ENCODE data around the gene MPV17.

Gene MPV17, protein sequence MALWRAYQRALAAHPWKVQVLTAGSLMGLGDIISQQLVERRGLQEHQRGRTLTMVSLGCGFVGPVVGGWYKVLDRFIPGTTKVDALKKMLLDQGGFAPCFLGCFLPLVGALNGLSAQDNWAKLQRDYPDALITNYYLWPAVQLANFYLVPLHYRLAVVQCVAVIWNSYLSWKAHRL

DNA sequence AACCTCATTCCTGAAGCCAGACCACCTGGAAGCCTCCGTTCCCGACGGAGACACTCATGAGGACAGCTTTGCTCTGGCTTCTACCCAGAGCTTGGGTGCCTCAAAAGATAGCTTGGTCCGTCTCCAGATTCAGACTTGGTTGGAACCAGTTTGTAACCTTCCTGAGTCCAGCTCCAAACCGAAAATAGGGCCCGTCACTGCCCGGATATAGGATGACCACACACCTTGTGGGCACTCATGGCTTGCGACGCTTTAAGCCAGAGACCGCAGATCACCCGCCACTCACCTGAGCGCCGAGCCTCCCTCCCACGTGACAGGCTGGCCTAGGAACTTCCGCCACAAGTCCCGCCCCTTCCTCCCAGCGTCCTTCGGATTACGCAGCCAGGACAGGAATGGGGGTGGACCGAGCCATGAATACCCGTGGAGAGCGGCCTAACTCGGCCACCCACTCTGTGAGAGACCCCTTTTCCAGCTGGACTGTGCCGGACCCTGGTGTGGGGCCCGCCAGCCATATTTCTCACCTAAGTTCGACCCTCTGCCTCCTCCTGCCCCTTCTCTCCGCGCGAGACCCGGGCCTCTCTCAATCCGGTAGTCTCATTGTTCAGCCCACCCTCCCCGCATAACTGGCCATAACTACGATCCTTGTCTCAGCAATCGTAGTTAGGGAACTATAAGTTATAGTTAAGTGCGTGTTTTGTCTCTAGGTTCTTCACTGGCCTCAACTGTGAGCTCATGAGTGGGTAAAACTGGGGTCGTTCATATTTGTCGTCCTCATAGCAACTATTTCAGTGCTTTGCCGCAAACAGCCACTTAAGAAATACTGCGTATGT is at the start of gene MPV17:
Gene MPV17, minus strand, starts transcription at position 332 of the 830 bp plus-strand sequence. CDS start 580 bp downstream, outside the sequence.
- peak within 1 kb of the TSS; percentile 94 for H3K4me3 ChIP-seq (ENCODE audit: low read length)
- DNase-seq (ENCODE audit: low read depth): peak; percentile 97

DNA sequence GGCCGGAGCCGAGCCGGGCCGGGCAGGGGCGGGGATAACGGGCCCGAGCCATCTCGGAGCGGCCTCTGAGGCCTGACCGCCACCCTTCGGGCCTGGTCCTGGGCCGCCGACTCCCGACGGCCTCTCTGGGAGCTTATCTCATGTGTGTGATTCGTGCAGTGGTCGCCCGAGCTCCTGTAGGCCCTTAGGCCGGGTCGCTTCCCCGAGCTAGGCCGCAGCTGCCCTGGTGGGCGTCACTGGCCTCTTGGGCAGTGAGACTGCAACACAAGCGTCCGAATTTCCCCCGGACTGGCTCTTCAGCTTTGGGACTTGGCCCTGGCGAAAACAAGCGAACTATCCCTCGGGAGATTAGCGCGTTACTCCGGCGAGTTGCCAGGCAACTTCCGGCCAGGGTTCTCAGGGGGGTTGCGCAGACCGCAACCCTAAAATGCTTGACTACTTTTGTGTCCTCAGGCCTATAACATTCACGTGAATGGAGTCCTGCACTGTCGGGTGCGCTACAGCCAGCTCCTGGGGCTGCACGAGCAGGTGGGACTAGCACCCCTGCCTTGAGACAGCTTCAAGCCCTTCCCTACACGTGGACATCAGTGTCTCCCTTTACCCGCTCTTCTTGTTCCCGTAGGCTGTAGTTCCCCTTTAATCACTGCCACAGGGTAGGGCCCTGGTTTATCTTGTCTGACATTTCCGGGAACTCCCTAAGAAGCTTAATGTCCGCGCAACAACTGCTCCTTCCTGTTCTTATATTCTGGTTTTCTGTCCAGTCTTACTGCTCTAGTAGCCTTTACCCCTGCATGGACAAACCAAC is 48.1 kb upstream of the MPV17 start:
- H3K36me3 ChIP-seq (ENCODE audit: control insufficient read depth, insufficient read depth, low read length, severe bottlenecking): peaks cover 68% of the 10 kb centered on the region
- H3K9me3 ChIP-seq (ENCODE audit: control insufficient read depth, low read length): no peaks in the 10 kb centered on the region
- H3K9ac ChIP-seq (ENCODE audit: low read length): peak overlapping the region; percentile 99
- peaks cover 35% of the 10 kb centered on the region for H3K4me1 ChIP-seq (ENCODE audit: control insufficient read depth, insufficient read depth, low read length)
- no peaks in the 10 kb centered on the region for H3K27me3 ChIP-seq (replicated peaks; ENCODE audit: control insufficient read depth, insufficient read depth, low read length)
- peak; percentile 59 for DNase-seq (ENCODE audit: low read depth)
- peak overlapping the region; percentile 96 for H3K4me3 ChIP-seq (ENCODE audit: low read length)

More for the DNA sequence above, at the start of gene MPV17:
- H3K27me3 ChIP-seq (replicated peaks; ENCODE audit: control insufficient read depth, insufficient read depth, low read length): no peaks in the 10 kb centered on the region
- H3K9ac ChIP-seq (ENCODE audit: low read length): peak within 1 kb of the TSS; percentile 99
- H3K9me3 ChIP-seq (ENCODE audit: control insufficient read depth, low read length): no peaks in the 10 kb centered on the region
- H3K4me1 ChIP-seq (ENCODE audit: control insufficient read depth, insufficient read depth, low read length): peaks cover 36% of the 10 kb centered on the region
- H3K36me3 ChIP-seq (ENCODE audit: control insufficient read depth, insufficient read depth, low read length, severe bottlenecking): peaks cover 25% of the 10 kb centered on the region

DNA sequence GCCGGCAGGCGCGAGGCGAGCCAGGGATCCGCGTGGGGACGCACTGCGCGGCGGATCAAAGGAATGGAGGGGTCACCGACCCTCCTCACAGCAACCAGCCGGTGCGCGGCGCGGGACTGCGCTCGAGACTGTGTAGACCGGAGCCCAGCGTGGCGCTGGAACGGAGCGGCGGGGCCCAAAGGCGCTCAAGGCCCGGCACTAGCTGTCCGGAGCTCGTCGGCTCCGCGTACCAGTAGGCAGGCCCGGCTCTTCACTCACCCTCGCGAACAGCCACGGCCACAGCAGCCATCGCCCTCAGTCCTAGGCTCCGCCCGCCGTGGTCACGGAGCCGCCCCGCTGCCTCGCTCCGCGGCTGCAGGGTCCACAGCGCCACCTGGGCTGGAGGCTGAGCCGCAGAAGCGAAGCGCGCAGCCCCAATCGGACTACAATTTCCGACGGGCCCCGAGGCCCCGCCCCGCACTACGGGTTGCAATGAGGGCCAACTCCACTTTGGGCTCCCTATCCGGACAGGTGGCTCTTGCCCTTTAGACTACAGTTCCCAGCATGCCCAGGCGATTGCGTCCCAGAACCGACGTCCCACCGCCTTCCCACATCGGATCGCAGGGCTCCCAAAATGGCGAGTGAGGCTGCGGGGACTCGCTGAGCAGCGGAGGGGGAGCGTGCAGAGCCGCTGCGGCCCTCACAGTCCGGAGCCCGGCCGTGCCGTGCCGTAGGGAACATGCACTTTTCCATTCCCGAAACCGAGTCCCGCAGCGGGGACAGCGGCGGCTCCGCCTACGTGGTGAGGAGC is 47.3 kb upstream of the MPV17 start, which contains the start of the genes EIF2B4 and SNX17:
Gene EIF2B4, minus strand, starts transcription at position 313 of the 790 bp plus-strand sequence. Its CDS starts 24 bp downstream, at position 289.
Gene SNX17, plus strand, starts transcription at position 591 of the 790 bp plus-strand sequence. Its CDS starts 128 bp downstream, at position 719.
- H3K4me1 ChIP-seq (ENCODE audit: control insufficient read depth, insufficient read depth, low read length): peaks cover 35% of the 10 kb centered on the region
- peaks cover 67% of the 10 kb centered on the region for H3K36me3 ChIP-seq (ENCODE audit: control insufficient read depth, insufficient read depth, low read length, severe bottlenecking)
- H3K9me3 ChIP-seq (ENCODE audit: control insufficient read depth, low read length): no peaks in the 10 kb centered on the region
- H3K9ac ChIP-seq (ENCODE audit: low read length): peak within 1 kb of the TSS; percentile 99
- no peaks in the 10 kb centered on the region for H3K27me3 ChIP-seq (replicated peaks; ENCODE audit: control insufficient read depth, insufficient read depth, low read length)
- peak; percentile 99 for DNase-seq (ENCODE audit: low read depth)
- H3K4me3 ChIP-seq (ENCODE audit: low read length): peak within 1 kb of the TSS; percentile 96

DNA sequence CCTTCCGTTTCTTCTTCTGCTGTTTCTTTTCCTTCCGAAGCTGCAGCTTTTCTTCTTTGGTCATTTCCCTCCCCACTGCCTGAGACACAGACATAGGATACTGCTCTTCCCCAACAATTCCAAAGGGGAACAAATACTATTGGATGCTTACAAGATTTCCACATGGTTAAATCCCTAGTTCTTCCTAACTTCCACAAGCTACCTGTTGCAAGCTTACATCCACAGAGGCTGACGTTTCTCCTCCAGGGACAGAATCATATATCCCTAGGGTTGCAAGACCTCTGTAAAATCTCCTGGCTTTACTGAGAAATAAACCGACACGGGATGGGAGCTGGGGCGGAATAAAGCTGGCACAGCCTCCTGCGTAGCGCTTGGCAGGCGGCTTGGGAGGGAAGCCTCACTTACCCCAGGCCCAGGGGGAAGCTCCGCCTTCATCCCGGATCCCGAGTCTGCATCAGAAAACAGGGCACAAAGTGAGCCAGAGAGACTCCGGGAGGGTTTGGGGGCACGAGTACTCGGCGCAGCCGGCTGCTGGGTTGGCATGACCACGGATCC is 46.7 kb upstream of the MPV17 start:
- no peak for DNase-seq (ENCODE audit: low read depth)
- H3K36me3 ChIP-seq (ENCODE audit: control insufficient read depth, insufficient read depth, low read length, severe bottlenecking): peaks cover 67% of the 10 kb centered on the region

DNA sequence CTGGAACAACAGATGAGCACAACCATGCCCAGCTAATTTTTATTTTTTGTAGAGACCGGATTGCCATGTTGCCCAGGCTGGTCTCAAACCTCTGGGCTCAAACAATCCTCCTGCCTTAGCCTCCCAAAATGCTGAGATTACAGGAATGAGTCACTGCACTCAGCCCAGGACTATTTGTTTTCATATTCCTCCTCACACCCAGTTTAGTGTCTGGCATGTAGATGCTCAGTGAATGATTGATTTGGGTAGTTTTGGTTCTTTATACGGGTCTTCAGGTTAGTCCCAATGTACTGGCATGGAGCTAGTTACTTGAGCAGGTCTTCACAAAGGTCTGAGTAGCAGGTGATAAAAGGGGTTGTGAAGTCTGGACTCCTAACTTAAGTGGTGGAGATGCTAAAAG is 41.0 kb upstream of the MPV17 start:
- H3K9me3 ChIP-seq (ENCODE audit: control insufficient read depth, low read length): no peaks in the 10 kb centered on the region
- peaks cover 3% of the 10 kb centered on the region for H3K4me1 ChIP-seq (ENCODE audit: control insufficient read depth, insufficient read depth, low read length)
- DNase-seq (ENCODE audit: low read depth): no peak
- H3K4me3 ChIP-seq (ENCODE audit: low read length): no peak overlapping the region
- H3K36me3 ChIP-seq (ENCODE audit: control insufficient read depth, insufficient read depth, low read length, severe bottlenecking): peaks cover 53% of the 10 kb centered on the region
- no peak overlapping the region for H3K9ac ChIP-seq (ENCODE audit: low read length)
- no peaks in the 10 kb centered on the region for H3K27me3 ChIP-seq (replicated peaks; ENCODE audit: control insufficient read depth, insufficient read depth, low read length)

More for the DNA sequence above, 46.7 kb upstream of the MPV17 start:
- H3K4me3 ChIP-seq (ENCODE audit: low read length): peak overlapping the region; percentile 96
- peak overlapping the region; percentile 99 for H3K9ac ChIP-seq (ENCODE audit: low read length)
- no peaks in the 10 kb centered on the region for H3K9me3 ChIP-seq (ENCODE audit: control insufficient read depth, low read length)
- H3K27me3 ChIP-seq (replicated peaks; ENCODE audit: control insufficient read depth, insufficient read depth, low read length): no peaks in the 10 kb centered on the region
- peaks cover 35% of the 10 kb centered on the region for H3K4me1 ChIP-seq (ENCODE audit: control insufficient read depth, insufficient read depth, low read length)

DNA sequence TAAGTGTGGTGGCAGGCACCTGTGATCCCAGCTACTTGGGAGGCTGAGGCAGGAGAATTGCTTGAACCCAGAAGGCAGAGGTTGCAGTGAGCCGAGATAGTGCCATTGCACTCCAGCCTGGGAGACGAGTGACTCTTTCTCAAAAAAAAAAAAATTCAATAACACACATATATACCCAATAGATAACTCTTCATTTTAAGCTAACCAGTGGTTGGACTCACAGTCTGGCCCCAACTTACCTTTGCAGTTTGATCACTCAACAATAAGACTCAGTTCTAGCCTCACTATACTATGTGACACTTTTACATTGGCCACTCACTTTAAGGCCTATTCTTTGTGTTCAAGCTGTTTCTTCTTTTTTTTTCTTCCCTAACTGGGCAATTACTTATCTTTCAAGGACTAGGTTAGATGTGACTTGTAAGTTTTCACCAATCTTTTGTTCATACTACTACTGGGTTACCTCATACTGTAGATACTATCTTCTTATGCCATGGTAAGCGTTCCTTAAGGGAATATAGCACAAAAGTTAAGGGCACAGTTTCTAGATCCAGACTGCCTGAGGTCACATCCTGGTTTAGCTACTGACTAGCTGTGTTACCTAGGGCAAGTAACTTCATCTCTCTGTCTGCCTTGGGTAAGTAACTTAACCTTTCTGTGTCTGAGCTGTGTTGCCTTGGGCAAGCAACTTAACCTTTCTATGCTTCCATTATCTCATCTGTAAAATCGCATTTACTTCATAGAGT is 40.0 kb upstream of the MPV17 start:
- Histone ChIP-seq H3K4me1 (ENCODE audit: control insufficient read depth, insufficient read depth, low read length) (peaks cover 6% of the 10 kb centered on the region), H3K4me3 (ENCODE audit: low read length) (no peak overlapping the region), H3K27me3 (replicated peaks; ENCODE audit: control insufficient read depth, insufficient read depth, low read length) (no peaks in the 10 kb centered on the region), H3K36me3 (ENCODE audit: control insufficient read depth, insufficient read depth, low read length, severe bottlenecking) (peaks cover 43% of the 10 kb centered on the region), H3K9me3 (ENCODE audit: control insufficient read depth, low read length) (no peaks in the 10 kb centered on the region), H3K9ac (ENCODE audit: low read length) (no peak overlapping the region)
- no peak for DNase-seq (ENCODE audit: low read depth)

DNA sequence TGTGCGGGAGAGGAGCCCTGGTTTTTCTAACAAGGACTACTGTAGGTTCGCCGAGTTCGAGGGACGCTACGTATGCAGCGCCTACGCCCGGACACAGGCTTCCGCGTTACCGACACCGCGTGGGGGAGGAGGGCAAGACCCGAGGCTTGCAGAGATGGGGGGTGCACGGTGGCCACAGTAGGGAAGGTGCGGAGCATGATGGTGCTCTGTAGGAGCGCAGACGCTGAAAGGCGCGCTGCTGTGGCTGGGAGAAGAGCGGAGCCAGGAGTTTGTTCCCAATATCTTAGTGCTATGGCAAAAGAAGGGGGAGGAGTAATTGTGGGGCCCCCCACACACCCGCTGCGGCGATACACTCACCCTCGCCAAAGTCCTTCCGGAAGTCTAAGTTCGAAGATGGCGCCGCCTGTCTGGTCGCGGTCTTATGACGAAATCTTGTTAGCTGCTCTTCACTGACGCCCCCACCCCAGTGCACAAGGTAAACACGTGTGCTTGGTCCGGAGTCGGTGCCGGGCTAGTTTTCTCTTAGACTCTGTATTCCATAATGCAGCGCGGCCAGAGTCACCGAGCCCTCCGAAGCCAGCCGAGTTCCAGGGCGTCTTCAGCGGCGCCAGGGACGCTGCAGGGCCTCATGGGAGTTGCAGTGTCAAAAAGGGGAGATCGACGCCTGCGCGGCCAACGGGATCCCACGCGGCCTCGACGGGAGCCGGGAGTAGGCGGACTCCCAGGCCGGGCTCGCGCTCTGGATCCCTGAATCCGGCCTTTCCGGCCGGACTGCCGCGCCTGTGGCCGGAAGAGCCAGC is 33.7 kb upstream of the MPV17 start, which contains the start of gene GTF3C2:
Gene GTF3C2, minus strand, starts transcription at position 383 of the 800 bp plus-strand sequence. CDS start 13,210 bp downstream, outside the sequence.
- H3K9ac ChIP-seq (ENCODE audit: low read length): peak within 1 kb of the TSS; percentile 100
- H3K27me3 ChIP-seq (replicated peaks; ENCODE audit: control insufficient read depth, insufficient read depth, low read length): no peaks in the 10 kb centered on the region

DNA sequence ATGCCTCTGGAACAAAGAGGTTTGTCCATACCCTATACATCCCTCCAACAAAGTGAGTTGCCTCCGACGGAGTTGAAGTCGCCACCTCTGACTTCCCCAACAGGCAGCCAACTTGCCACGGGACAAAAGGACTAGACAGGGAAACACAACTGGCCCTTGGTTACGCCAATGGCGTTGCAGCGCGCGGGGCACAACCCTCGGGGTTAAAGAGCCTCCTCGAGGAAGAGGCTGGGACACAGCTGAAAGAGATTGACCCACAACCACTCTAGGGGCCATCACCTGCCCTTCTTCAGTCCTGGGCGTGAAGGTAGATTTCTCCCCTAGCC is 33.1 kb upstream of the MPV17 start:
- Histone ChIP-seq H3K27me3 (replicated peaks; ENCODE audit: control insufficient read depth, insufficient read depth, low read length) (no peaks in the 10 kb centered on the region), H3K36me3 (ENCODE audit: control insufficient read depth, insufficient read depth, low read length, severe bottlenecking) (no peaks in the 10 kb centered on the region)
- peak; percentile 65 for DNase-seq (ENCODE audit: low read depth)

More for the DNA sequence above, 33.7 kb upstream of the MPV17 start, which contains the start of gene GTF3C2:
- H3K4me3 ChIP-seq (ENCODE audit: low read length): peak within 1 kb of the TSS; percentile 97
- no peaks in the 10 kb centered on the region for H3K9me3 ChIP-seq (ENCODE audit: control insufficient read depth, low read length)
- peak; percentile 98 for DNase-seq (ENCODE audit: low read depth)
- H3K36me3 ChIP-seq (ENCODE audit: control insufficient read depth, insufficient read depth, low read length, severe bottlenecking): no peaks in the 10 kb centered on the region
- H3K4me1 ChIP-seq (ENCODE audit: control insufficient read depth, insufficient read depth, low read length): peaks cover 35% of the 10 kb centered on the region

DNA sequence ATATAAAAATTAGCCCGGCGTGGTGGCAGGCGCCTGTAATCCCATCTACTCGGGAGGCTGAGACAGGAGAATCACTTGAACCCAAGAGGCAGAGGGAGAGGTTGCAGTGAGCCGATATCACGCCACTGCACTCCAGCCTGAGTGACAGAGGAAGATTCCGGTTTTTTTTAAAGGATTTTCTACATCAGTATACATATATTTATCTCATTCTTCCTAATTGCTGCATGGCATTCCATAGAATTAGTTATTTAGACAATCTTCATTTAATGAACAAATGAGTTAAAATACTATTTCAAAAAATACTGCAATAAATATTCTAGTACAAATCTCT is 31.7 kb upstream of the MPV17 start:
- Histone ChIP-seq H3K27me3 (replicated peaks; ENCODE audit: control insufficient read depth, insufficient read depth, low read length) (no peaks in the 10 kb centered on the region), H3K4me1 (ENCODE audit: control insufficient read depth, insufficient read depth, low read length) (peaks cover 35% of the 10 kb centered on the region), H3K9me3 (ENCODE audit: control insufficient read depth, low read length) (no peaks in the 10 kb centered on the region), H3K36me3 (ENCODE audit: control insufficient read depth, insufficient read depth, low read length, severe bottlenecking) (peaks cover 6% of the 10 kb centered on the region), H3K9ac (ENCODE audit: low read length) (no peak overlapping the region), H3K4me3 (ENCODE audit: low read length) (no peak overlapping the region)
- no peak for DNase-seq (ENCODE audit: low read depth)

More for the DNA sequence above, 33.1 kb upstream of the MPV17 start:
- peak overlapping the region; percentile 100 for H3K9ac ChIP-seq (ENCODE audit: low read length)
- peaks cover 35% of the 10 kb centered on the region for H3K4me1 ChIP-seq (ENCODE audit: control insufficient read depth, insufficient read depth, low read length)
- H3K9me3 ChIP-seq (ENCODE audit: control insufficient read depth, low read length): no peaks in the 10 kb centered on the region
- peak overlapping the region; percentile 97 for H3K4me3 ChIP-seq (ENCODE audit: low read length)
